ENCODE results near the gene SLC16A10. TPM values are rescaled to one million over a fixed set of nuclear protein-coding genes. Genes with fewer than 3 reads are reported as not detected.

SLC16A10 gene
- total and polyA plus RNA-seq, 2 experiments from 2014 or later: 12.1 to 30.9 TPM

- Histone ChIP-seq H3F3A (replicated peaks; ENCODE audit: low read depth) (no peaks in the 10 kb centered on the region), H4K20me1 (replicated peaks; ENCODE audit: insufficient read depth) (no peaks in the 10 kb centered on the region), H2AFZ (no peak overlapping the region), H3K9me2 (ENCODE audit: insufficient read depth) (no peaks in the 10 kb centered on the region), H3K4me2 (no peak overlapping the region), H3K36me3 (ENCODE audit: insufficient read depth) (no peaks in the 10 kb centered on the region), H3K4me3 (no peak overlapping the region), H3K4me1 (ENCODE audit: insufficient read depth) (no peaks in the 10 kb centered on the region), H3K27ac (ENCODE audit: low read depth) (no peak overlapping the region), H3K79me2 (replicated peaks; ENCODE audit: insufficient read depth) (no peaks in the 10 kb centered on the region), H3K27me3 (ENCODE audit: insufficient read depth) (no peaks in the 10 kb centered on the region)
- Mint-ChIP-seq H3K9me3 (0 out of 3 replicates have a peak, but pooled peaks cover 3% of the 10 kb centered on the region), H3K4me3 (no peak overlapping the region), H3K36me3 (ENCODE audit: low read depth) (no peaks in the 10 kb centered on the region), H3K4me1 (no peaks in the 10 kb centered on the region), H3K27me3 (ENCODE audit: insufficient read depth, low read depth, poor library complexity) (peaks cover 2% of the 10 kb centered on the region), H3K27ac (no peak overlapping the region)
- no peak for TF ChIP-seq CTCF (conservative IDR thresholded peaks at IDR 0.05; ENCODE audit: low read depth in 2 of 2)
- no peak for TF ChIP-seq ZNF331 (CRISPR knock-in tag; IDR thresholded peaks at IDR 0.05; ENCODE audit: low read depth)
- TF ChIP-seq STAT1 (IDR thresholded peaks at IDR 0.05; ENCODE audit: unreplicated experiment): no peak
- no peak for ATAC-seq
- no peak for DNase-seq (ENCODE audit: low spot score)
Observed at GRCh38 chr6:111239461-111239860, 152.2 kb downstream of the SLC16A10 start.

GRCh38 chr6:111242452-111242851, 155.1 kb downstream of the SLC16A10 start:
- Mint-ChIP-seq H3K27me3 (ENCODE audit: insufficient read depth, low read depth, poor library complexity) (peaks cover 2% of the 10 kb centered on the region), H3K27ac (no peak overlapping the region), H3K4me3 (no peak overlapping the region), H3K4me1 (no peaks in the 10 kb centered on the region), H3K9me3 (no peaks in the 10 kb centered on the region), H3K36me3 (ENCODE audit: low read depth) (no peaks in the 10 kb centered on the region)
- no peaks in the 10 kb centered on the region for H4K20me1 ChIP-seq (replicated peaks; ENCODE audit: insufficient read depth)
- H3K4me1 ChIP-seq (ENCODE audit: insufficient read depth): no peaks in the 10 kb centered on the region
- no peaks in the 10 kb centered on the region for H3K79me2 ChIP-seq (replicated peaks; ENCODE audit: insufficient read depth)
- DNase-seq (ENCODE audit: low spot score) (no peak), ATAC-seq (no peak)
- H3K27ac ChIP-seq (ENCODE audit: low read depth): no peak overlapping the region
- no peak overlapping the region for H3K4me3 ChIP-seq
- no peak for TF ChIP-seq EZH2 (IDR thresholded peaks at IDR 0.05; ENCODE audit: low read depth, unreplicated experiment)
- no peak for TF ChIP-seq ZNF114 (CRISPR knock-in tag; IDR thresholded peaks at IDR 0.05)
- TF ChIP-seq NANOG (IDR thresholded peaks at IDR 0.05; ENCODE audit: borderline replicate concordance): no peak
- TF ChIP-seq STAT1 (IDR thresholded peaks at IDR 0.05; ENCODE audit: unreplicated experiment): no peak
- TF ChIP-seq ZNF462 (CRISPR knock-in tag; IDR thresholded peaks at IDR 0.05): no peak
- no peak for TF ChIP-seq REST (IDR thresholded peaks at IDR 0.05; ENCODE audit: unreplicated experiment)
- TF ChIP-seq EZH2phosphoT487 (IDR thresholded peaks at IDR 0.05; ENCODE audit: unreplicated experiment): no peak
- TF ChIP-seq POLR2AphosphoS5 (IDR thresholded peaks at IDR 0.05; ENCODE audit: low read depth): no peak
- no peak for TF ChIP-seq CREB1 (CRISPR knock-in tag; IDR thresholded peaks at IDR 0.05; ENCODE audit: low read depth)
- no peaks in the 10 kb centered on the region for H3K36me3 ChIP-seq (ENCODE audit: insufficient read depth)
- no peak overlapping the region for H2AFZ ChIP-seq
- no peak overlapping the region for H3K4me2 ChIP-seq
- H3F3A ChIP-seq (replicated peaks; ENCODE audit: low read depth): no peaks in the 10 kb centered on the region
- H3K9me2 ChIP-seq (ENCODE audit: insufficient read depth): 0 out of 2 replicates have a peak, but pooled peaks cover 2% of the 10 kb centered on the region
- H3K27me3 ChIP-seq (ENCODE audit: insufficient read depth): no peaks in the 10 kb centered on the region

All from GM23338 (cell line).